GM21737 (cell line): ENCODE data around the gene TNMD.
"Not testable (repeated sequence)": the region's sequence is repeated elsewhere in the genome, so short reads cannot be mapped to it uniquely, and the experiment has no call there.

Experiments
- ATAC-seq: cut with Tn5 transposase; IDR thresholded peaks from one replicate; pipeline ENCODE4 v1.9.1; 2021; ENCODE audit warnings: mild to moderate bottlenecking, moderate library complexity; ENCODE audit not compliant: unreplicated experiment

TNMD gene

GRCh38 chrX:100584611-100585010, at the start of gene TNMD:
TNMD (plus strand) TSS chrX:100584936; CDS start chrX:100585019, 83 bp downstream.
- ATAC-seq = no peak

DNA sequence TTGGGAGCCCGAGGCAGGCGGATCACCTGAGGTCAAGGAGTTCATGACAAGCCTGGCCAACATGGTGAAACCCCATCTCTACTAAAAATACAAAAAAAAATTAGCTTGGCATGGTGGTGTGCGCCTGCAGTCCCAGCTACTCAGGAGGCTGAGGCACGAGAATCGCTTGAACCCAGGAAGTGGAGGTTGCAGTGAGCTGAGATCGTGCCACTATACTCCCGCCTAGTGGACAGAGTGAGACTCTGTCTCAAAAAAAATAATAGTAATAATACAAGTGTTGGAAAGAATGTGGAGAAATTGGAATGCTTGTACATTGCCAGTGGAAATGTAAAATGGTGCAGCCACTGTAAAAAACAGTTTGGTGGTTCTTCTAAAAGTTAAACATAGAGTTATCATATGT, 19.2 kb upstream of the TNMD start:
- ATAC-seq = not testable (repeated sequence)

DNA sequence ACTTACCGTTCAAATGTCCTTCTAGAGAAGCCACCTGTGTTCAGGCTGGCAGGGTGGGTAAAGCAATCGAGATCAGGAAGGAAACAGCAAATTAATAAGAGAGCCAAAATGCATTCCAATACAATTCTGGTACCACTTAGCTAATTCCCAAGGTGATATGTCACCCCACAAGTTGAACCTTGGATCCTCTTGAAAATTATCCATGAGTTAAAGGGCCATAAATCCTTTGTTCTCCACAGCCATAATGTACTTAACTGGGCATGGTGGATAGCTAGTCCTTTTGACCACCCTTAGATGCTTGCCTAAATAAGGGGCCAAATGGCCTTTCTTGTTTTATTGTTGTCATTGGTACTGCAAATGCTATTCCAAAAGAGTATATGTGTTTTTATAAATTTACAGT, 2.0 kb downstream of the TNMD start:
- no peak for ATAC-seq

GRCh38 chrX:100587861-100588260, 3.1 kb downstream of the TNMD start:
- no peak for ATAC-seq

- ATAC-seq = no peak
Measured at GRCh38 chrX:100591256-100592051, 6.7 kb downstream of the TNMD start.

DNA sequence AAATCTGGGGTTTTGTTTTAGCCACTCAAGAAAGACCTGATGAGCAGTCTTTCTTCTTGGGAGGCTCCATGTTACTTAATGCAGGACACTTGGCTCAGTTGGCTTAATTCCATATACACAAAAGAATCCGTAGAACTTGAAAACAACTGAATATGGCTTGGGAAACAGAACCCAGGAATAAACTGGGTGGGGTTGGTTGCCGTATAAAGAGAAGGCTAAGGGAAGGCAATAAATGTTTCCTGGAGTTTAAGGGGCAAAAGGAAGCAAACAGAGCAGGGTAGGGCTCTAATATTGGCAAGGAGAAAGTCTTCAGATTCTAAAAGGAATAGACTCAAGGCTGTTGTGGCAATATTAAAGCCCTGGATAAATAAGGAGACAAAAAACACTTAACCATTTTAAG, 8.4 kb downstream of the TNMD start:
- ATAC-seq = no peak

DNA sequence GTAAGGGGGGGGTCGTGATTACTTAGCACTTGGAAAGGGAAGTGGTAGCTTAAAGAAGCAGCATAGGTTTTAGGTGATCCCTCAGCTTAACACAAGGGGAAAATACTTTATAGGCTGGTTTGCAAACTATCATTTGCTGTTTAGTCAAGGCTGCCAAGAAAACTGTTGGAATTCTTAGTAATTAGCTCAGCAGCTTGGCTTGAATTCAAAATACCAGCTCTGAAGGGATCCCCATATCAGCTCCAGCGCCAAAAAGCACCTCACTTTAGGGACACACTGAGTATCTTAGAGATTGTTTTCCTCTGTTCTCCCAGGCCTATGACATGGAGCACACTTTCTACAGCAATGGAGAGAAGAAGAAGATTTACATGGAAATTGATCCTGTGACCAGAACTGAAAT, 8.8 kb downstream of the TNMD start:
- ATAC-seq = no peak

DNA sequence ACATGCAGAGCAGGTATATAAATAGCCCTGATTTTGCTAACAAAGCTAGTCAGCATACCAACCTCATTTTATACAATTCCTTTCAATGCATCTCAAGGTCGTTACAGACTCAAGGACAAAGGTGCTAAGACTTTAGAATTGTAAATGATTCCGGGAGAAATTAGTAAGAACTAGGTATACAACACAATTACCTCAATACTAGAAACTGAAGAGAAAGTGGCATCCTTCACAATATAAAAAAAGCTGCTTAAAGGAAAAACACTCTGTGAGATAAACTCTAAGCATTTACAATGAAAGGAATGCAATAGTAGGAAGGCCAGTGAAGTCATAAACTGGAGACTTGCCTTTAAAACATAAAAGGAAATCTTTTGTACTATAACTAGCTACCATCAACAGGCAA, 11.9 kb downstream of the TNMD start:
- ATAC-seq = no peak

DNA sequence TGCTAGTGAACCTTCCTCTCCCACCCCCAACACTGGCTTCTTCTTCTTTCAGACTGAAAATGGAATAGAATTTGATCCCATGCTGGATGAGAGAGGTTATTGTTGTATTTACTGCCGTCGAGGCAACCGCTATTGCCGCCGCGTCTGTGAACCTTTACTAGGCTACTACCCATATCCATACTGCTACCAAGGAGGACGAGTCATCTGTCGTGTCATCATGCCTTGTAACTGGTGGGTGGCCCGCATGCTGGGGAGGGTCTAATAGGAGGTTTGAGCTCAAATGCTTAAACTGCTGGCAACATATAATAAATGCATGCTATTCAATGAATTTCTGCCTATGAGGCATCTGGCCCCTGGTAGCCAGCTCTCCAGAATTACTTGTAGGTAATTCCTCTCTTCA, 14.7 kb downstream of the TNMD start:
- ATAC-seq = no peak

- no peak for ATAC-seq
Measured at GRCh38 chrX:100600340-100600739, 15.6 kb downstream of the TNMD start.

GRCh38 chrX:100600758-100601157, 16.0 kb downstream of the TNMD start:
- ATAC-seq = no peak

DNA sequence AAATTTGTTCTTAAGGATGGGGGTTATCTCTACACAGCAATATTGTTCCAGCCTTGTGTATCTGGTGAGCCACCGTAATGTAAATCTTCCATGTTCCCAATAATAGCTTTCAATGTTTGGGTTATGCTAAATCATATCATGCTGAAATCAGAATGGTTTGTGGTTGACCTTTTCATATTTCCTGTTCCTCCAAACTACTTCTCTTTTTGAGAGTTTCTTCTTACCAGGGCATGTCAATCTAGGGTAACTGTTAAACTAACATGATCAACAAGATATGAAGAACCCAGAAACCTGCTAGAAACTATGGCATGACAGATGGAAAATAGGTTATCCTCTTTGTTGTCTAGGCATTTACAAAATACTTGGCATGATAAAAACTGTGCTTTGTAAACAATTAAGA, 22.0 kb downstream of the TNMD start:
- no peak for ATAC-seq

- ATAC-seq = no peak
Measured at GRCh38 chrX:100609591-100609990, 24.9 kb downstream of the TNMD start.

DNA sequence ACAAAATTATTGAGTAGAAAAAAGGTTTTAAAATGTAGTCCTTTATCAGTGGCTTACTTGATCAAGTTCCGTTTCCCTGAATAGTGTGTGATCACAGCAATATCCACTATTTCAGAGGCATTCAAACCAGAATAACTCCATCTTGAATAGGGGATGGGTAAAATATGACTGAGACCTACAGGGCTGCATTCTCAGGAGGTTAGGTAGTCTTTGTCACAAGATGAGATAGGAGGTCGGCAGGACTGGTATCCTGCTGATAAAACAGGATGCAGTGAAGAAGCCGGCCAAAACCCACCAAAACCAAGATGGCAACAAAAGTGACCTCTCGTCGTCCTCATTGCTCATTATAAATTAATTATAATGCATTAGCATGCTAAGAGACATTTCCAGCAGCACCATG, 27.2 kb downstream of the TNMD start:
- ATAC-seq = no peak

GRCh38 chrX:100615005-100615404, 30.3 kb downstream of the TNMD start:
- peak; percentile 90 for ATAC-seq

- ATAC-seq = no peak
Measured at GRCh38 chrX:100623001-100623400, 38.3 kb downstream of the TNMD start.

DNA sequence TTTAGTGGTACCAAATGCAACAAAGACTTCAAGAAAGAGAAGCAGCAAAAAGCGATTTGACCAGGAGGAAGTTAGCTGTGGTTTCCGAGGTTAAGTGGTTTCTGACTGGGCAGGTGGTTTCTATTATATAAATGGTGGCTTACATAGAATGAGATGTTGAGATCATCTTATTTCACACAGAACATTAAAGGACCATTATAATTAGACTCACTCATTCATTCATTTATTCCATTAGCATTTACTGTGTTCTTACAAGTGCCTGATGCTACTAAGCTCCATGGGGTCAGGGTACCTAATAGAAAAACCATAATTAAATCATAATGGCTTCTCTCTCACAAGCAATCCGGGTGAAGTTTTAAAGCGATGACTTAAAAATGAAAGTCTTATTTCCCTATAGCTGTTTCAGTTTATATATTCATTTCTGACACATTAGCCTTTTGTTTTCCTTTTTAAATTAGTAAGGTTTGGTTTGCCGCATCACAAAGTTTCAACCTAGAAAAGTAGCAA, 41.3 kb downstream of the TNMD start:
- peak; percentile 92 for ATAC-seq

GRCh38 chrX:100635040-100635439, 50.3 kb downstream of the TNMD start:
- no peak for ATAC-seq

- ATAC-seq = no peak
Measured at GRCh38 chrX:100635989-100636320, 51.2 kb downstream of the TNMD start.

DNA sequence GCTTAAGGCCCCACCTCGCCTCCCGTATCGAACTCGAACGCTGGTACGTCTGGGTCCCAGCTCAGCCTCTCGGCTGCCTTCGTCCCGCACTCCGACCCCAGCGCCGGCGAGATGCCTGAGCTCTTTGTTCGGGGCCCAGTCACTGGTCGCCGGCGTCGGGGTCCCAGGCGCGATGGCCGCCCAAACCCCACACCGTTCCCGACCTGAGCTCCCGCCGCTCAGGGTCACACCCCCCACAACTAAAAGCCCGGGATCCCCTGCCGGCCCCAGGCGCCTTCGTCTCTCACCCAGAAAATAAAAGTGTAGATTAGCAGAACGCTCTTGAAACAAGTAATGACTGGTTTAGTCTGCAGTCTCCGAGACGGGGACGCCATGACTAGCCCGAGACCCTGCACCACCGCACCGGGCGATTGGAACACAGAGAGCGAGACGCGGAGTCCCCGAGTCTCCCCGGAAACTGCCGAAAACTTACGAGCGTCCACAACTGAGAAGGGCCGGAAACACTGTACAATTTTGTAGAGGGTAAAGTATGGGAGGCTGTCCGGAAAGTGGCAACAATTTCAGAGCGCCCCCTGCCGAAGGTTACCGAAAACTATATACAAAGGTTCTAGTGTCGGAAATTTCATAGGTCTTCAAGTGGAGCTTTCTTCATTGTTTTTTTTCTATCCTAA, 51.7 kb downstream of the TNMD start, which contains the start of gene TSPAN6:
Gene TSPAN6, minus strand, starts transcription at position 486 of the 671 bp plus-strand sequence. Its CDS starts 112 bp downstream, at position 374.
- ATAC-seq = peak; percentile 78

GRCh38 chrX:100642290-100642689, 57.6 kb downstream of the TNMD start:
- no peak for ATAC-seq

DNA sequence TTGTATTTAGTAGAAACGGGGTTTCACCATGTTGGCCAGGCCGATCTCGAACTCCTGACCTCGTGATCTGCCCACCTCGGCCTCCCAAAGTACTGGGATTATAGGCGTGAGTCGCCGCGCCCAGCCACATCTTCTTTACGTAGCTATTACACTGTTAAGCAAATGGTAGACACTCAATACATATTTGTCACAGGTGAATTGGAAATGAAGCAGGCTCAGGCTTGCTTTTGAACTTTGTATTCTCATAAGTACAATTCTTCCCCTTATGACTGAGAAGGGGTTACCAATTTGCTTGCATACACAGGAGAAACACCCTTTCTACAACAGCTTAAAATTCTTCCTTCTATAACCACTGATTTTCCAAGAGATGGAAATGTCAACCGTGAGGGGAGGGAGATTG, 58.5 kb downstream of the TNMD start:
- no peak for ATAC-seq
